ENCODE measurements around the gene TSPYL4.

DNA sequence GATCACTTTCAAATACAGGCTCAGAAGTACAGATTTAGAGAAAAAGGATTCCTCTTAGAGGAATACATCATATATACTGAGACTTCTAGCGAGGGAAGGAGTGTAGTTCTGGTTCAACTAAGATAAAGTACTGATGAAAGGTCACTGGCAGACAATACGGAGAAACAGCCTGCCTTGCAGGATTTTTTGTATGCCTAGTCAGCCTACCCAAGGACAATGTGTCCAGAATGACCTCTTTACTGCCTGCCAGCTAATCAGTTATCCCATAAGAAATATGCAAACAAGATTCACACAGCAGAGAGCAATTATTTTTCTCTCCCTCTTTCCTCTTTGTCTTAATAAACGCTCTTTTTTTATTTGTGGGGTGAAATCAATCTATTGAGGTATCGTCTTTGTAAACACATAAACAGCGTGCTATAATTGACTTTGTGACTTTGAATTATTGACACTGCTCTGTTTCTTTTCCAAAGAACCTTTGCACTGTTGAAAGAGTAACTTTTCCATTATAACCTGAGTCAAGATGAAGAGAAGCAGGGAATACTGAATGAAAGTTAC, 1.4 kb upstream of the TSPYL4 start:
- TF ChIP-seq, protein P1, sequence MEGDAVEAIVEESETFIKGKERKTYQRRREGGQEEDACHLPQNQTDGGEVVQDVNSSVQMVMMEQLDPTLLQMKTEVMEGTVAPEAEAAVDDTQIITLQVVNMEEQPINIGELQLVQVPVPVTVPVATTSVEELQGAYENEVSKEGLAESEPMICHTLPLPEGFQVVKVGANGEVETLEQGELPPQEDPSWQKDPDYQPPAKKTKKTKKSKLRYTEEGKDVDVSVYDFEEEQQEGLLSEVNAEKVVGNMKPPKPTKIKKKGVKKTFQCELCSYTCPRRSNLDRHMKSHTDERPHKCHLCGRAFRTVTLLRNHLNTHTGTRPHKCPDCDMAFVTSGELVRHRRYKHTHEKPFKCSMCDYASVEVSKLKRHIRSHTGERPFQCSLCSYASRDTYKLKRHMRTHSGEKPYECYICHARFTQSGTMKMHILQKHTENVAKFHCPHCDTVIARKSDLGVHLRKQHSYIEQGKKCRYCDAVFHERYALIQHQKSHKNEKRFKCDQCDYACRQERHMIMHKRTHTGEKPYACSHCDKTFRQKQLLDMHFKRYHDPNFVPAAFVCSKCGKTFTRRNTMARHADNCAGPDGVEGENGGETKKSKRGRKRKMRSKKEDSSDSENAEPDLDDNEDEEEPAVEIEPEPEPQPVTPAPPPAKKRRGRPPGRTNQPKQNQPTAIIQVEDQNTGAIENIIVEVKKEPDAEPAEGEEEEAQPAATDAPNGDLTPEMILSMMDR (IDR thresholded peaks at IDR 0.05 in 4 of 5, conservative IDR thresholded peaks at IDR 0.05 in 1 of 5): no peak
- no peak for TF ChIP-seq POLR2A (IDR thresholded peaks at IDR 0.05)

Data from gastrocnemius medialis (tissue), 4 donors.